ENCODE data around the gene EEF1G.

Gene EEF1G

GRCh38 chr11:62556108-62556874 lies 17.4 kb downstream of the EEF1G start:
- Histone ChIP-seq H3K4me2 (ENCODE audit: low read depth, low read length, poor library complexity, severe bottlenecking) (peak overlapping the region; percentile 16), H3K27me3 (ENCODE audit: low read length) (no peaks in the 10 kb centered on the region), H4K20me1 (ENCODE audit: low read depth, low read length) (no peaks in the 10 kb centered on the region), H2AFZ (ENCODE audit: low read depth, low read length, severe bottlenecking) (no peak overlapping the region), H3K27ac (ENCODE audit: low read depth, low read length) (peak overlapping the region; percentile 62), H3K9me2 (replicated peaks; ENCODE audit: insufficient read depth, low read length) (no peaks in the 10 kb centered on the region), H3K9ac (ENCODE audit: low read length) (peak overlapping the region; percentile 23; the same call in 1 of the 2 replicates), H3F3A (ENCODE audit: insufficient read depth) (peaks cover 33% of the 10 kb centered on the region), H3K79me2 (ENCODE audit: insufficient read depth, low read length) (no peaks in the 10 kb centered on the region), H3K9me3 (ENCODE audit: insufficient read depth, low read length) (no peaks in the 10 kb centered on the region), H3K4me3 (ENCODE audit: insufficient read depth, low read length, poor library complexity, severe bottlenecking) (no peak overlapping the region), H3K36me3 (ENCODE audit: low read length) (peaks cover 2% of the 10 kb centered on the region; the same call in 1 of the 2 replicates)
- TF ChIP-seq EZH2phosphoT487 (conservative IDR thresholded peaks at IDR 0.05; ENCODE audit: low read length) (no peak), CTCF (IDR thresholded peaks at IDR 0.05; ENCODE audit: insufficient read depth, low read length, poor library complexity, severe bottlenecking) (no peak)

DNA sequence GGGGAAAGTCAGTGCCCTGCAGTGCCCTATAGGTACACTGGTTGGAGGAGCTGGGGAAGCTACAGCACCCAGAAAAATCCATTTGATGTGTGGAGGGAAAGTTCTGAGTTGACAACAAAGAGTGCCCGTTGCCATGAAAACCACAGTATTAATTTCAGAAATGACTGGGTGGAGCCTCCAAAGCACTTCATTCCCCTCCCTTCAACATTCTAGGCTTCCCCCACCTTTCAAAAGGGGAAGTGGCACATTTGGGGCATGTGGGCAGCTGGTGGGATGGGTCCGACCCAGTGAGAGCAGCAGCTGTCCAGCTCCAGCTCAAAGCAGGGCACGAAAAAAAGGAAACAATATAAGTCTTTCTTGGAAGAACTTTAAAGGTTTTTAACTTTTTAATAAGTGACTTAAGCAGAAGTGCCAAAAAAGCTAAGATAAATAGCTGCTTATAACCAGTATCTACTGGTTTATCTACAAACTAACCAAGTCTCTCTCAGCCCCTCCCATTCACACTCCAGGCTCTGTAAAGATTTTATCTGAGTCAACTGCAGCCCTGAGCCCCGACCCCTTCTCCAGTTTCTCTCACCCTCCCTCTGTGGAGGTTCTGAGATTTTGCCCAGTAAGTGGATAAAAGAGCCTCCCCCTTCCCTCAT lies 18.1 kb downstream of the EEF1G start:
- Histone ChIP-seq H3F3A (ENCODE audit: insufficient read depth) (peaks cover 33% of the 10 kb centered on the region), H3K36me3 (ENCODE audit: low read length) (peaks cover 2% of the 10 kb centered on the region; the same call in 1 of the 2 replicates)

DNA sequence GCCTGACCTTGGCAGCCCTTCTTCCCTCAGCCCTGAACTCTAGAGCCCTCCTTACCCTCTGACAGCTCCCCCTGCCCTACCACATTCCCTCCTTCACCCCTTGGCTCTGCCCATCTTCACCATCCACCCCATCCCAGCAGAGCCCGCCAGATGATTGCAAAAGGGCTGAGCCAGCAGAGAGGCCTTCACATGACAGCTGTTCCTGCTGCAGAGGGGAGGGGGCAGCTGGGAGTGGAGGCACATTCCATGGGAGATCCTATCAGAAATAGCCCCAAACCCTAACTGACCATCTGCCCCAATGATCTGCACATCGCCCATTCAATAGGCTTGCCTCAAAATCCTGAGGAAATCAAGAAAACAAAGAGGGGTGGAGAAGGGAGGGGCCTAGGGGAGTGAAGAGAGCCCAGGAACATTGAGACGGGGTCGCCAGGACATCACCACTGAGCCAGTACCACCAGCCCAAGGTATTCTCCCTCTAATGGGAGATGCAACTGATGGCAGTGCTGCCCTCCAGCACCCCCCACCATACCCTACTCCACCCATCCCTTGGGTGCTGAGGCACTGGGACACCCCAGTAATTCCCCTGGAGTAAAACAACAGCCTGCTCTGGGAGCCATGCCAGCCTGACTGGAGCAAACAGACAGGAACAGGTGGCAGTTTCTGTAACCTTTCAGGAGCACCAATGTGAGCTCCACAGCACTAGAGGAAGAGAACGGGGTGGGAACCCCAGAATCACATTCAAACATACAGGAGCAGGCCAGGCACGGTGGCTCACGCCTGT lies 19.1 kb downstream of the EEF1G start:
- no peaks in the 10 kb centered on the region for H3K79me2 ChIP-seq (ENCODE audit: insufficient read depth, low read length)
- no peak overlapping the region for H3K4me2 ChIP-seq (ENCODE audit: low read depth, low read length, poor library complexity, severe bottlenecking)
- no peaks in the 10 kb centered on the region for H3K27me3 ChIP-seq (ENCODE audit: low read length)
- TF ChIP-seq CTCF (IDR thresholded peaks at IDR 0.05; ENCODE audit: insufficient read depth, low read length, poor library complexity, severe bottlenecking) (no peak), EZH2phosphoT487 (conservative IDR thresholded peaks at IDR 0.05; ENCODE audit: low read length) (no peak)
- H3K9ac ChIP-seq (ENCODE audit: low read length), result no peak overlapping the region
- no peak overlapping the region for H2AFZ ChIP-seq (ENCODE audit: low read depth, low read length, severe bottlenecking)
- H3K4me3 ChIP-seq (ENCODE audit: insufficient read depth, low read length, poor library complexity, severe bottlenecking), result no peak overlapping the region
- H4K20me1 ChIP-seq (ENCODE audit: low read depth, low read length), result no peaks in the 10 kb centered on the region
- no peaks in the 10 kb centered on the region for H3K9me3 ChIP-seq (ENCODE audit: insufficient read depth, low read length)
- peaks cover 33% of the 10 kb centered on the region for H3F3A ChIP-seq (ENCODE audit: insufficient read depth)
- H3K36me3 ChIP-seq (ENCODE audit: low read length), result peaks cover 2% of the 10 kb centered on the region; the same call in 1 of the 2 replicates
- H3K27ac ChIP-seq (ENCODE audit: low read depth, low read length), result no peak overlapping the region
- H3K9me2 ChIP-seq (replicated peaks; ENCODE audit: insufficient read depth, low read length), result no peaks in the 10 kb centered on the region

More for the DNA sequence above, 18.1 kb downstream of the EEF1G start:
- Histone ChIP-seq H3K9me2 (replicated peaks; ENCODE audit: insufficient read depth, low read length) (no peaks in the 10 kb centered on the region), H3K4me2 (ENCODE audit: low read depth, low read length, poor library complexity, severe bottlenecking) (peak overlapping the region; percentile 16), H3K9ac (ENCODE audit: low read length) (peak overlapping the region; percentile 23; the same call in 1 of the 2 replicates), H2AFZ (ENCODE audit: low read depth, low read length, severe bottlenecking) (no peak overlapping the region), H4K20me1 (ENCODE audit: low read depth, low read length) (no peaks in the 10 kb centered on the region), H3K27ac (ENCODE audit: low read depth, low read length) (peak overlapping the region; percentile 62), H3K27me3 (ENCODE audit: low read length) (no peaks in the 10 kb centered on the region), H3K9me3 (ENCODE audit: insufficient read depth, low read length) (no peaks in the 10 kb centered on the region), H3K4me3 (ENCODE audit: insufficient read depth, low read length, poor library complexity, severe bottlenecking) (no peak overlapping the region), H3K79me2 (ENCODE audit: insufficient read depth, low read length) (no peaks in the 10 kb centered on the region)
- no peak for TF ChIP-seq CTCF (IDR thresholded peaks at IDR 0.05; ENCODE audit: insufficient read depth, low read length, poor library complexity, severe bottlenecking)
- no peak for TF ChIP-seq EZH2phosphoT487 (conservative IDR thresholded peaks at IDR 0.05; ENCODE audit: low read length)

Measured in SU-DHL-6 (cell line).